ENCODE results near the gene GNAI3.

Gene GNAI3

GRCh38 chr1:109527098-109527811, 21.2 kb upstream of the GNAI3 start:
- no peak for DNase-seq

- DNase-seq, result no peak
Observed at GRCh38 chr1:109527846-109528695, 20.3 kb upstream of the GNAI3 start.

GRCh38 chr1:109528712-109529111, 19.7 kb upstream of the GNAI3 start:
- no peak for DNase-seq

GRCh38 chr1:109529881-109530456, 18.4 kb upstream of the GNAI3 start:
- no peak for DNase-seq

GRCh38 chr1:109530457-109531087, 17.8 kb upstream of the GNAI3 start:
- no peak for DNase-seq

GRCh38 chr1:109531380-109531779, 17.0 kb upstream of the GNAI3 start:
- DNase-seq, result no peak

GRCh38 chr1:109531826-109532364, 16.5 kb upstream of the GNAI3 start:
- no peak for DNase-seq

- DNase-seq, result peak; percentile 93
Observed at GRCh38 chr1:109532365-109533136, 15.9 kb upstream of the GNAI3 start.

- DNase-seq, result no peak
Observed at GRCh38 chr1:109534307-109534858, 14.0 kb upstream of the GNAI3 start.

GRCh38 chr1:109535481-109535880, 12.9 kb upstream of the GNAI3 start:
- DNase-seq, result no peak

GRCh38 chr1:109535971-109536491, 12.4 kb upstream of the GNAI3 start:
- DNase-seq, result no peak

- no peak for DNase-seq
Observed at GRCh38 chr1:109537450-109538178, 10.8 kb upstream of the GNAI3 start.

GRCh38 chr1:109538827-109539555, 9.4 kb upstream of the GNAI3 start:
- DNase-seq, result no peak

- no peak for DNase-seq
Observed at GRCh38 chr1:109539676-109540075, 8.7 kb upstream of the GNAI3 start, which contains the start of gene GPR61. Gene GPR61, plus strand, starts transcription at chr1:109539872. Its CDS starts 3,151 bp downstream, at chr1:109543023.

GRCh38 chr1:109541102-109541501, 7.3 kb upstream of the GNAI3 start:
- no peak for DNase-seq

GRCh38 chr1:109542657-109543056, 5.8 kb upstream of the GNAI3 start:
- no peak for DNase-seq

GRCh38 chr1:109543283-109543987, 5.0 kb upstream of the GNAI3 start:
- DNase-seq, result no peak

GRCh38 chr1:109543988-109544735, 4.3 kb upstream of the GNAI3 start:
- no peak for DNase-seq
